ENCODE data around the gene IL13. TPM values are rescaled to one million over a fixed set of nuclear protein-coding genes. Genes with fewer than 3 reads are reported as not detected.
A peak's percentile ranks its signal among the peaks of the same experiment; 100 is the strongest.
"Not testable (repeated sequence)": the region's sequence is repeated elsewhere in the genome, so short reads cannot be mapped to it uniquely, and the experiment has no call there.

IL13 gene
- total RNA-seq, 1 experiment from 2014 or later = not detected

GRCh38 chr5:132691755-132692631 is 34.0 kb downstream of the IL13 start:
- CTCF ChIA-PET; H3K36me3 Mint-ChIP-seq; H3K27me3 Mint-ChIP-seq (ENCODE audit: low read depth); H3K27ac Mint-ChIP-seq; H3K4me3 Mint-ChIP-seq; POLR2A ChIA-PET; ATAC-seq; H3K9me3 Mint-ChIP-seq; H3K4me1 Mint-ChIP-seq; DNase-seq (ENCODE audit: low spot score): not testable (repeated sequence)
- peak; percentile 98 for TF ChIP-seq HMGA2 (CRISPR knock-in tag; IDR thresholded peaks at IDR 0.05)

DNA sequence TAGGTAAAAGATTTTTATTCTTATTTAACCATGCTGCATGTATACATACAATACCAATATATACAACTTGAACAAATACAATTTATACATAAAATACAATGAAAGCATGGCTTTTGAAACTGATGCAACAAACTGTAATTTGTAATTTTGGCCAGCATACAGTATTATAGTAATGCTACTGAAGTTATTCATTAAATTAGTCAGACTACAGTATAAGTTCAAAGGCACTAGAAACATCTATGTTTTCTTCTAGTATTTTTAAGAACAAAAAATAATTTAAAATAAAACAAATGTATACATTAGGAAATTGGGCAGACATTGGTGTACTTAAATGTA is 34.6 kb downstream of the IL13 start:
- H3K9me3 Mint-ChIP-seq = peaks cover 3% of the 10 kb centered on the region; the same call in 1 of the 2 replicates
- H3K27ac Mint-ChIP-seq = no peak overlapping the region
- DNase-seq (ENCODE audit: low spot score) (no peak), ATAC-seq (no peak)
- no peaks in the 10 kb centered on the region for H3K4me1 Mint-ChIP-seq
- no peak overlapping the region for H3K4me3 Mint-ChIP-seq
- CTCF ChIA-PET = no interaction called here
- no peak for TF ChIP-seq GTF2I (CRISPR knock-in tag; conservative IDR thresholded peaks at IDR 0.05)
- TF ChIP-seq, protein P1, sequence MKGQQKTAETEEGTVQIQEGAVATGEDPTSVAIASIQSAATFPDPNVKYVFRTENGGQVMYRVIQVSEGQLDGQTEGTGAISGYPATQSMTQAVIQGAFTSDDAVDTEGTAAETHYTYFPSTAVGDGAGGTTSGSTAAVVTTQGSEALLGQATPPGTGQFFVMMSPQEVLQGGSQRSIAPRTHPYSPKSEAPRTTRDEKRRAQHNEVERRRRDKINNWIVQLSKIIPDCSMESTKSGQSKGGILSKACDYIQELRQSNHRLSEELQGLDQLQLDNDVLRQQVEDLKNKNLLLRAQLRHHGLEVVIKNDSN (CRISPR knock-in tag; IDR thresholded peaks at IDR 0.05) = no peak
- TF ChIP-seq, protein P2, sequence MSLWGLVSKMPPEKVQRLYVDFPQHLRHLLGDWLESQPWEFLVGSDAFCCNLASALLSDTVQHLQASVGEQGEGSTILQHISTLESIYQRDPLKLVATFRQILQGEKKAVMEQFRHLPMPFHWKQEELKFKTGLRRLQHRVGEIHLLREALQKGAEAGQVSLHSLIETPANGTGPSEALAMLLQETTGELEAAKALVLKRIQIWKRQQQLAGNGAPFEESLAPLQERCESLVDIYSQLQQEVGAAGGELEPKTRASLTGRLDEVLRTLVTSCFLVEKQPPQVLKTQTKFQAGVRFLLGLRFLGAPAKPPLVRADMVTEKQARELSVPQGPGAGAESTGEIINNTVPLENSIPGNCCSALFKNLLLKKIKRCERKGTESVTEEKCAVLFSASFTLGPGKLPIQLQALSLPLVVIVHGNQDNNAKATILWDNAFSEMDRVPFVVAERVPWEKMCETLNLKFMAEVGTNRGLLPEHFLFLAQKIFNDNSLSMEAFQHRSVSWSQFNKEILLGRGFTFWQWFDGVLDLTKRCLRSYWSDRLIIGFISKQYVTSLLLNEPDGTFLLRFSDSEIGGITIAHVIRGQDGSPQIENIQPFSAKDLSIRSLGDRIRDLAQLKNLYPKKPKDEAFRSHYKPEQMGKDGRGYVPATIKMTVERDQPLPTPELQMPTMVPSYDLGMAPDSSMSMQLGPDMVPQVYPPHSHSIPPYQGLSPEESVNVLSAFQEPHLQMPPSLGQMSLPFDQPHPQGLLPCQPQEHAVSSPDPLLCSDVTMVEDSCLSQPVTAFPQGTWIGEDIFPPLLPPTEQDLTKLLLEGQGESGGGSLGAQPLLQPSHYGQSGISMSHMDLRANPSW (CRISPR knock-in tag; conservative IDR thresholded peaks at IDR 0.05; ENCODE audit: low read depth) = no peak
- no peaks in the 10 kb centered on the region for H3K36me3 Mint-ChIP-seq
- POLR2A ChIA-PET = no interaction called here
- H3K27me3 Mint-ChIP-seq (ENCODE audit: low read depth) = no peaks in the 10 kb centered on the region

DNA sequence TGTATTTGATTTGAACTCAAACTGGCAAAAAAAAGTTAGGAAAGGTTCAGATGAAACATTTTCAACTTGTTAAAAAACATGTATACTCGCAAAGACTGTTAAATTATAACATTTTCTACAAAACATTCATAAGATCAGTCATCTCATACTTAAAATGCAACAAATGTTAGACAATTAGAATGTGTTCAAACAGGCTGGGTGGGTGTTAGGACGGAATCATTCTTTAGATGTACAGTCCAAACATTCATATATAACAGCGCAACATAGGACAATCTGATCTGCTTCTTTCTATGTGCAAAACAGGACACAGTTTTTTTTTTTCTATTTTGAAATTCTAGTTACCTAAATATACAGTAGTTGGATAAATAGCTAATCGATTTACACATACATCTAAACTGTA is 38.0 kb downstream of the IL13 start:
- Mint-ChIP-seq H3K9me3 (peaks cover 3% of the 10 kb centered on the region; the same call in 1 of the 2 replicates), H3K27ac (no peak overlapping the region), H3K27me3 (ENCODE audit: low read depth) (no peaks in the 10 kb centered on the region), H3K4me3 (no peak overlapping the region), H3K36me3 (peaks cover 6% of the 10 kb centered on the region; the same call in 1 of the 2 replicates), H3K4me1 (no peaks in the 10 kb centered on the region)
- DNase-seq (ENCODE audit: low spot score) = no peak
- CTCF ChIA-PET = interaction anchor here (2.4 kb wide), 1 partner anchor 124 kb away, joined by 8 read pairs; no protein-coding TSS in a partner anchor
- TF ChIP-seq PRDM15 (CRISPR knock-in tag; IDR thresholded peaks at IDR 0.05) = no peak
- no peak for TF ChIP-seq MYBL2 (CRISPR knock-in tag; IDR thresholded peaks at IDR 0.05)
- TF ChIP-seq JUN (CRISPR knock-in tag; IDR thresholded peaks at IDR 0.05) = no peak
- no peak for ATAC-seq
- POLR2A ChIA-PET = no interaction called here

- H3K4me3 Mint-ChIP-seq = no peak overlapping the region
- H3K4me1 Mint-ChIP-seq = no peaks in the 10 kb centered on the region
- ChIA-PET POLR2A (no interaction called here), CTCF (interaction anchor here (0.7 kb wide), 1 partner anchor 27 kb away, joined by 5 read pairs; no protein-coding TSS in a partner anchor)
- no peak overlapping the region for H3K27ac Mint-ChIP-seq
- H3K9me3 Mint-ChIP-seq = no peaks in the 10 kb centered on the region
- no peak for DNase-seq (ENCODE audit: low spot score)
- peaks cover 13% of the 10 kb centered on the region; the same call in 1 of the 2 replicates for H3K36me3 Mint-ChIP-seq
- TF ChIP-seq, protein P2 (CRISPR knock-in tag; conservative IDR thresholded peaks at IDR 0.05; ENCODE audit: low read depth) = no peak
- TF ChIP-seq E2F5 (CRISPR knock-in tag; IDR thresholded peaks at IDR 0.05) = no peak
- TF ChIP-seq ZBTB21 (CRISPR knock-in tag; IDR thresholded peaks at IDR 0.05; ENCODE audit: borderline replicate concordance) = no peak
- no peak for TF ChIP-seq RORB (CRISPR knock-in tag; IDR thresholded peaks at IDR 0.05)
- no peak for TF ChIP-seq ELF4 (CRISPR knock-in tag; IDR thresholded peaks at IDR 0.05; ENCODE audit: low read depth)
- ATAC-seq = no peak
- no peaks in the 10 kb centered on the region for H3K27me3 Mint-ChIP-seq (ENCODE audit: low read depth)
Observed at GRCh38 chr5:132704875-132705274, 46.9 kb downstream of the IL13 start.

Measured in WTC11 (cell line).